ENCODE measurements around the gene NLRP3.

- TF ChIP-seq CTCF (IDR thresholded peaks at IDR 0.05) = no peak
- TF ChIP-seq POLR2A (IDR thresholded peaks at IDR 0.05) = no peak
These were observed 9.8 kb upstream of the NLRP3 start for GRCh38 chr1:247406014-247406656.
